ENCODE data around the gene SLC9A3. TPM values are rescaled to one million over a fixed set of nuclear protein-coding genes. Genes with fewer than 3 reads are reported as not detected.

Gene SLC9A3
- total RNA-seq, 2 experiments from 2014 or later: 2.3 to 2.5 TPM

DNA sequence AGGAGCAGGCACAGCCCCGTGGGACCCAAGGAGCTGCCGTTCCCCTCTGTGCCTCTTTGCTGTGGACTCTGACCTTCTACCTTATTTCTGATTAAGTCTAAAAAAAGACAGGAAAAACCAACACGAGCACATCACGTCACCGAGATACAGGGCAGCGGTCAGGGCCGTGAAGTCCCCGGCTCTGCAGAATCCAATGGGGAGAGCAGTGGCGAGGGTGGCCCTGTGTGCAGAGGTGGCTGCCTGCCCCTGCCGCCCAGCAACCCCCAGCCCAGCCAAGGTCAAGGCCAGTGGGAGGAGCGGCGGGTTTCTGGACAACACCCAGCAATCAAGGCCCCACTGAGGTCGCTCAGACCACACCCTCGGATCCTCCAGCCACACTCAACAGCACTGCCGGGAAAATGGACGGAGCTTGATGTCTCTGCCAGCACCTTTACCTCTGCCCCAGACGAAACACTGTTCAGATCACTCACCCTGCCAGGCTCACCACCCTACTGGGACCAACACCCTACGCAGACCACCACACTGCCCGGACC, 32.7 kb upstream of the SLC9A3 start:
- Histone ChIP-seq H3K27me3 (ENCODE audit: control insufficient read depth in 1 of 2, insufficient read depth in 2 of 2, low read length in 2 of 2) (peaks cover 0 to 14% of the 10 kb centered on the region in 2 experiments), H3K4me1 (ENCODE audit: insufficient read depth, low read length) (no peaks in the 10 kb centered on the region), H3K4me3 (ENCODE audit: low read length) (no peak overlapping the region), H3K36me3 (ENCODE audit: insufficient read depth, low read length) (no peaks in the 10 kb centered on the region), H3K27ac (ENCODE audit: low read depth in 1 of 2, low read length in 2 of 2) (no peak overlapping the region), H3K9me3 (ENCODE audit: control insufficient read depth in 1 of 2, insufficient read depth in 1 of 2, low read length in 2 of 2) (no peaks in the 10 kb centered on the region)
- no peak overlapping the region for H3K27ac Mint-ChIP-seq
- no peak overlapping the region for H3K4me3 Mint-ChIP-seq
- no peaks in the 10 kb centered on the region for H3K36me3 Mint-ChIP-seq (ENCODE audit: low read depth)
- CTCF ChIA-PET: no interaction called here
- intact Hi-C loops (cut with DNase I, micrococcal nuclease): no loop called here
- POLR2A ChIA-PET: no interaction called here
- TF ChIP-seq, protein P1, sequence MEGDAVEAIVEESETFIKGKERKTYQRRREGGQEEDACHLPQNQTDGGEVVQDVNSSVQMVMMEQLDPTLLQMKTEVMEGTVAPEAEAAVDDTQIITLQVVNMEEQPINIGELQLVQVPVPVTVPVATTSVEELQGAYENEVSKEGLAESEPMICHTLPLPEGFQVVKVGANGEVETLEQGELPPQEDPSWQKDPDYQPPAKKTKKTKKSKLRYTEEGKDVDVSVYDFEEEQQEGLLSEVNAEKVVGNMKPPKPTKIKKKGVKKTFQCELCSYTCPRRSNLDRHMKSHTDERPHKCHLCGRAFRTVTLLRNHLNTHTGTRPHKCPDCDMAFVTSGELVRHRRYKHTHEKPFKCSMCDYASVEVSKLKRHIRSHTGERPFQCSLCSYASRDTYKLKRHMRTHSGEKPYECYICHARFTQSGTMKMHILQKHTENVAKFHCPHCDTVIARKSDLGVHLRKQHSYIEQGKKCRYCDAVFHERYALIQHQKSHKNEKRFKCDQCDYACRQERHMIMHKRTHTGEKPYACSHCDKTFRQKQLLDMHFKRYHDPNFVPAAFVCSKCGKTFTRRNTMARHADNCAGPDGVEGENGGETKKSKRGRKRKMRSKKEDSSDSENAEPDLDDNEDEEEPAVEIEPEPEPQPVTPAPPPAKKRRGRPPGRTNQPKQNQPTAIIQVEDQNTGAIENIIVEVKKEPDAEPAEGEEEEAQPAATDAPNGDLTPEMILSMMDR (IDR thresholded peaks at IDR 0.05): no peak
- no peak for ATAC-seq (ENCODE audit: poor library complexity)
- no peaks in the 10 kb centered on the region for H3K9me3 Mint-ChIP-seq
- H3K4me1 Mint-ChIP-seq (ENCODE audit: low read depth): no peaks in the 10 kb centered on the region
- peaks cover 16% of the 10 kb centered on the region for H3K27me3 Mint-ChIP-seq
- no peak for DNase-seq

DNA sequence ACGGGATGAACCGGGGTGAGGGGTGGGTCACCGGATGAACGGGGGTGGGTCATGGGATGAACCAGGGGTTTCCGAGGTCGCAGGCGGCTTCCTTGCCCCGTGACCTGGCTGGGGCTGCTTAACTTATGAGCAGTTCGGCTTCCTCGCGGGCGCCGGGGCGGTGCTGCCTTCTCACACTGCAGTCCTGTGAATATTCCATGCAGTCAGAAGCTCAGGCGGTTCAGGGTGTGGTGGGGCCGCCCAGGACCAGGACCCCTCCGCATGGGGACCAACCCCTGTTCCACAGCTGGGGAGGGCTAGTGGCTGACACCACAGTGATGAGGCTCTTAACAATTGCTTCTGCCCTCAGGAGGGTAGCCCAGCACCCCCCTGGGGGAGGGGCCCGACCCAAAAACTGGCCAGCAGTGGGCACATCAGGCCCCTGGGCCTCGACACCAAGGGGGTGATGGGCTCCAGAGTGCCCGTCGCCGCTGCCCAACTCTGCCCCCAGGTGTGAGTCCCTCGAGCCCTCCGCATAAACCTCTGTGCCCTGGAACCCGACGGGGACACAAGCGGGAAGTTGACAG, 30.9 kb upstream of the SLC9A3 start:
- ATAC-seq (ENCODE audit: poor library complexity) (no peak), DNase-seq (peak in 1 of 14 experiments; percentile 29)

DNA sequence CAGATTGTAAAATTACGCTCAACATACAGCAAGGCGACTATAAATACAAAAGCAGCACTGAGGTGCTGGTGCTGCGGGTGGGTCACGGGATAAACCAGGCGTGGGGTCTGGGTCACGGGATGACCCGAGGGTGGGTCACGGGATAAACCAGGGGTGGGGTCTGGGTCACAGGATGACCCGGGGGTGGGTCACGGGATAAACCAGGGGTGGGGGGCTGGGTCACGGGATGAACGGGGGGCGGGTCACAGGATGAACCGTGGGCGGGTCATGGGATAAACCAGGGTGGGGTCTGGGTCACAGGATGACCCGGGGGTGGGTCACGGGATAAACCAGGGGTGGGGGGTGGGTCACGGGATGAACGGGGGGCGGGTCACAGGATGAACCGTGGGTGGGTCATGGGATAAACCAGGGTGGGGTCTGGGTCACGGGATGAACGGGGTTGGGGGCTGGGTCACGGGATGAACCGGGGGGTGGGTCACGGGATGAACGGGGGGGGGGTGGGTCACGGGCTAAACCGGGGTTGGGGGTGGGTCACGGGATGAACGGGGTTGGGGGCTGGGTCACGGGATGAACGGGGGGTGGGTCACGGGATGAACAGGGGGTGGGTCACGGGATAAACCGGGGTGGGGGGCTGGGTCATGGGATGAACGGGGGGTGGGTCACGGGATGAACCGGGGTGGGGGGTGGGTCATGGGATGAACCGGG, 30.2 kb upstream of the SLC9A3 start:
- DNase-seq (no peak), ATAC-seq (ENCODE audit: poor library complexity) (no peak)
- Mint-ChIP-seq H3K36me3 (ENCODE audit: low read depth) (no peaks in the 10 kb centered on the region), H3K4me3 (no peak overlapping the region), H3K27me3 (peaks cover 24% of the 10 kb centered on the region), H3K27ac (no peak overlapping the region), H3K9me3 (no peaks in the 10 kb centered on the region), H3K4me1 (ENCODE audit: low read depth) (no peaks in the 10 kb centered on the region)
- intact Hi-C loops (cut with DNase I, micrococcal nuclease): no loop called here
- Histone ChIP-seq H3K4me3 (ENCODE audit: low read length) (no peak overlapping the region), H3K27ac (ENCODE audit: low read depth in 1 of 2, low read length in 2 of 2) (no peak overlapping the region), H3K27me3 (ENCODE audit: control insufficient read depth in 1 of 2, insufficient read depth in 2 of 2, low read length in 2 of 2) (peaks cover 0 to 5% of the 10 kb centered on the region in 2 experiments), H3K4me1 (ENCODE audit: insufficient read depth, low read length) (no peaks in the 10 kb centered on the region), H3K9me3 (ENCODE audit: control insufficient read depth in 1 of 2, insufficient read depth in 1 of 2, low read length in 2 of 2) (no peaks in the 10 kb centered on the region), H3K36me3 (ENCODE audit: insufficient read depth, low read length) (no peaks in the 10 kb centered on the region)
- POLR2A ChIA-PET: no interaction called here
- CTCF ChIA-PET: no interaction called here
- TF ChIP-seq, protein P1 (IDR thresholded peaks at IDR 0.05): no peak

More for the DNA sequence above, 30.9 kb upstream of the SLC9A3 start:
- no peaks in the 10 kb centered on the region for H3K36me3 Mint-ChIP-seq (ENCODE audit: low read depth)
- H3K27ac Mint-ChIP-seq: no peak overlapping the region
- no peak overlapping the region for H3K27ac ChIP-seq (ENCODE audit: low read depth in 1 of 2, low read length in 2 of 2)
- H3K9me3 Mint-ChIP-seq: no peaks in the 10 kb centered on the region
- no peaks in the 10 kb centered on the region for H3K4me1 Mint-ChIP-seq (ENCODE audit: low read depth)
- peaks cover 0 to under 1% of the 10 kb centered on the region in 2 experiments for H3K27me3 ChIP-seq (ENCODE audit: control insufficient read depth in 1 of 2, insufficient read depth in 2 of 2, low read length in 2 of 2)
- CTCF ChIA-PET: no interaction called here
- peaks cover 21% of the 10 kb centered on the region for H3K27me3 Mint-ChIP-seq
- POLR2A ChIA-PET: no interaction called here
- no peak overlapping the region for H3K4me3 ChIP-seq (ENCODE audit: low read length)
- intact Hi-C loops (cut with DNase I, micrococcal nuclease): no loop called here
- no peaks in the 10 kb centered on the region for H3K36me3 ChIP-seq (ENCODE audit: insufficient read depth, low read length)
- H3K4me1 ChIP-seq (ENCODE audit: insufficient read depth, low read length): no peaks in the 10 kb centered on the region
- TF ChIP-seq, protein P1 (IDR thresholded peaks at IDR 0.05): no peak
- no peaks in the 10 kb centered on the region for H3K9me3 ChIP-seq (ENCODE audit: control insufficient read depth in 1 of 2, insufficient read depth in 1 of 2, low read length in 2 of 2)
- H3K4me3 Mint-ChIP-seq: no peak overlapping the region
